Prostate gland (tissue), 2 donors: ENCODE measurements around the gene FADS2.

Experiments
- POLR2A ChIP-seq: fragments of 450-650 bp; IDR thresholded peaks from one replicate; pipeline ENCODE4 v1.6.1; 2016; ENCODE audit warnings: antibody characterized with exemption, mild to moderate bottlenecking
- TF ChIP-seq, protein P1 (sequence below), 4 experiments: fragments of 200-600 bp in 2 of 4; fragments of 450-650 bp in 2 of 4; sonication (generic) in 2 of 4; IDR thresholded peaks; 1 replicate in 3 of 4; 2 replicates in 1 of 4; pipeline ENCODE4 v1.5.1; 2016 to 2019; ENCODE audit warnings: antibody characterized with exemption in 4 of 4, mild to moderate bottlenecking in 2 of 4, moderate library complexity in 2 of 4

DNA sequence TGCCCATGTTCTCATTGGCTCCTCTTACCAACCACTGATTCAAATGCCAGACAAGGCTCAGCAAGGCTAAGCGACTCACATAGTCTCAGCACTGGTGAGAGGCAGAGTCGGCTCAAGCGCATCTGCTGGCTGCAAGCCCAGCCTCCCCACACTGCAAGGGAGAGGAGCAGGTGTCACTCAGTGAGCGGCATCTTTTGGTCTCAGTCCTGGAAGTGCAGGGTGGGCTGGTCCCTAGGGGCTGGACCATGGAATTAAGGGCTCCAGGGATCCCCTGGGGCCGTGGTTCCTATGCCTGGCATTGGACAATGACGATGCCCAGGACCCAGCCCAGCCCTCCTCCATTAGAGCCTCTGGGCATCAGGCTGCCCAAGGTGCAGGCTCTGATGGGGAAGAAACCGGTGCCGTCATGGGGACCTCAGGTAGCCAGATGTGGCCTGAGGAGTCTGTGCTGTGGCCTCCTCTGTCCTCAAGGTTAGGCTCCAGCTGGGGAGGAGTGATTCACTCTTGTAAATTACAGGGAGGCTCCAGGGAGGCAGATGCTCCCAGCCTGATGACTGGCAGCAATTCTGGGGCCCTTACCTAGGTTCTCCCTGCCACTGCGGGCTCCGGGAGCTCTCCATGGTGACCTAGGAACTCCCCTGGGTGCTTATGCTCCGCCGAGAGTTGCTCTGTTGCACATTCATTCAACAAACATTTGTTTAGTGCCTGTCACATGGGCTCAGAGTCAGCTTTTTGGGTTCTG lies 28.0 kb downstream of the FADS2 start:
- TF ChIP-seq, protein P1, sequence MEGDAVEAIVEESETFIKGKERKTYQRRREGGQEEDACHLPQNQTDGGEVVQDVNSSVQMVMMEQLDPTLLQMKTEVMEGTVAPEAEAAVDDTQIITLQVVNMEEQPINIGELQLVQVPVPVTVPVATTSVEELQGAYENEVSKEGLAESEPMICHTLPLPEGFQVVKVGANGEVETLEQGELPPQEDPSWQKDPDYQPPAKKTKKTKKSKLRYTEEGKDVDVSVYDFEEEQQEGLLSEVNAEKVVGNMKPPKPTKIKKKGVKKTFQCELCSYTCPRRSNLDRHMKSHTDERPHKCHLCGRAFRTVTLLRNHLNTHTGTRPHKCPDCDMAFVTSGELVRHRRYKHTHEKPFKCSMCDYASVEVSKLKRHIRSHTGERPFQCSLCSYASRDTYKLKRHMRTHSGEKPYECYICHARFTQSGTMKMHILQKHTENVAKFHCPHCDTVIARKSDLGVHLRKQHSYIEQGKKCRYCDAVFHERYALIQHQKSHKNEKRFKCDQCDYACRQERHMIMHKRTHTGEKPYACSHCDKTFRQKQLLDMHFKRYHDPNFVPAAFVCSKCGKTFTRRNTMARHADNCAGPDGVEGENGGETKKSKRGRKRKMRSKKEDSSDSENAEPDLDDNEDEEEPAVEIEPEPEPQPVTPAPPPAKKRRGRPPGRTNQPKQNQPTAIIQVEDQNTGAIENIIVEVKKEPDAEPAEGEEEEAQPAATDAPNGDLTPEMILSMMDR (IDR thresholded peaks at IDR 0.05): no peak
- TF ChIP-seq POLR2A: no peak
